Neural cell (in vitro differentiated cells): ENCODE measurements around the gene SMTNL2.

Source experiments
- CTCF ChIP-seq: fragments of 450-650 bp; IDR thresholded peaks from 2 replicates; pipeline ENCODE4 v1.5.1; 2014; ENCODE audit warnings: antibody characterized with exemption, mild to moderate bottlenecking, moderate library complexity; ENCODE audit not compliant: poor library complexity, severe bottlenecking
- EZH2 ChIP-seq: fragments of 200-600, 300-800 bp; shearing (Covaris generic), sonication (generic); IDR thresholded peaks from 2 replicates; pipeline ENCODE4 v1.6.1; 2014; ENCODE audit warnings: antibody characterized with exemption, low read length, borderline replicate concordance, mild to moderate bottlenecking; ENCODE audit not compliant: insufficient read depth, poor library complexity, severe bottlenecking
- POLR2AphosphoS5 ChIP-seq: IDR thresholded peaks from 2 replicates; pipeline ENCODE4 v1.6.1; 2012

GRCh38 chr17:4648741-4649140 lies 64.4 kb downstream of the SMTNL2 start:
- TF ChIP-seq EZH2, result no peak
- no peak for TF ChIP-seq POLR2AphosphoS5
- no peak for TF ChIP-seq CTCF
